Measurements from ENCODE around the gene NEDD1.

Gene NEDD1

GRCh38 chr12:96906849-96907670 lies at the start of gene NEDD1:
NEDD1 (plus strand) TSS chr12:96907257; CDS start chr12:96909760, 2,503 bp downstream.
- Mint-ChIP-seq H3K9me3 (no peaks in the 10 kb centered on the region), H3K4me3 (peak within 1 kb of the TSS; percentile 86), H3K27me3 (no peaks in the 10 kb centered on the region), H3K4me1 (peaks cover 43% of the 10 kb centered on the region), H3K27ac (peak within 1 kb of the TSS; percentile 91), H3K36me3 (peaks cover 11% of the 10 kb centered on the region)
- ATAC-seq = peak; percentile 96

- Mint-ChIP-seq H3K4me3 (no peak overlapping the region), H3K36me3 (no peaks in the 10 kb centered on the region), H3K4me1 (no peaks in the 10 kb centered on the region), H3K27me3 (peaks cover 7% of the 10 kb centered on the region), H3K27ac (no peak overlapping the region), H3K9me3 (peaks cover 13% of the 10 kb centered on the region)
- ATAC-seq = no peak
Observed at GRCh38 chr12:96858162-96858561, 48.9 kb upstream of the NEDD1 start.

- peaks cover 11% of the 10 kb centered on the region for H3K9me3 Mint-ChIP-seq
Observed at GRCh38 chr12:96861656-96862055, 45.4 kb upstream of the NEDD1 start.

GRCh38 chr12:96862326-96862725 lies 44.7 kb upstream of the NEDD1 start:
- H3K9me3 Mint-ChIP-seq = peaks cover 7% of the 10 kb centered on the region
- H3K27ac Mint-ChIP-seq = no peak overlapping the region
- peaks cover 21% of the 10 kb centered on the region for H3K27me3 Mint-ChIP-seq
- ATAC-seq = no peak
- peaks cover 7% of the 10 kb centered on the region for H3K4me1 Mint-ChIP-seq
- H3K4me3 Mint-ChIP-seq = no peak overlapping the region
- no peaks in the 10 kb centered on the region for H3K36me3 Mint-ChIP-seq

More at GRCh38 chr12:96861656-96862055, 45.4 kb upstream of the NEDD1 start:
- ATAC-seq = no peak
- Mint-ChIP-seq H3K36me3 (no peaks in the 10 kb centered on the region), H3K27ac (no peak overlapping the region), H3K27me3 (peaks cover 20% of the 10 kb centered on the region), H3K4me3 (no peak overlapping the region), H3K4me1 (peaks cover 7% of the 10 kb centered on the region)

- H3K27ac Mint-ChIP-seq = no peak overlapping the region
- no peak overlapping the region for H3K4me3 Mint-ChIP-seq
- H3K4me1 Mint-ChIP-seq = peaks cover 7% of the 10 kb centered on the region
- H3K9me3 Mint-ChIP-seq = no peaks in the 10 kb centered on the region
- peaks cover 37% of the 10 kb centered on the region for H3K27me3 Mint-ChIP-seq
- ATAC-seq = no peak
- no peaks in the 10 kb centered on the region for H3K36me3 Mint-ChIP-seq
Observed at GRCh38 chr12:96864335-96864734, 42.7 kb upstream of the NEDD1 start.

- no peak overlapping the region for H3K27ac Mint-ChIP-seq
- no peak overlapping the region for H3K4me3 Mint-ChIP-seq
- no peak for ATAC-seq
- peaks cover 7% of the 10 kb centered on the region for H3K4me1 Mint-ChIP-seq
- H3K9me3 Mint-ChIP-seq = peaks cover 4% of the 10 kb centered on the region
- peaks cover 37% of the 10 kb centered on the region for H3K27me3 Mint-ChIP-seq
- H3K36me3 Mint-ChIP-seq = no peaks in the 10 kb centered on the region
Observed at GRCh38 chr12:96866801-96867590, 40.1 kb upstream of the NEDD1 start.

GRCh38 chr12:96870946-96871345 lies 36.1 kb upstream of the NEDD1 start:
- H3K36me3 Mint-ChIP-seq = no peaks in the 10 kb centered on the region
- H3K4me1 Mint-ChIP-seq = no peaks in the 10 kb centered on the region
- H3K27ac Mint-ChIP-seq = no peak overlapping the region
- H3K4me3 Mint-ChIP-seq = no peak overlapping the region
- peaks cover 5% of the 10 kb centered on the region for H3K9me3 Mint-ChIP-seq
- no peak for ATAC-seq
- H3K27me3 Mint-ChIP-seq = peaks cover 29% of the 10 kb centered on the region

- H3K36me3 Mint-ChIP-seq = no peaks in the 10 kb centered on the region
- H3K27ac Mint-ChIP-seq = no peak overlapping the region
- ATAC-seq = no peak
- H3K9me3 Mint-ChIP-seq = peaks cover 5% of the 10 kb centered on the region
- H3K4me1 Mint-ChIP-seq = no peaks in the 10 kb centered on the region
- peaks cover 36% of the 10 kb centered on the region for H3K27me3 Mint-ChIP-seq
- no peak overlapping the region for H3K4me3 Mint-ChIP-seq
Observed at GRCh38 chr12:96872961-96873360, 34.1 kb upstream of the NEDD1 start.

- Mint-ChIP-seq H3K9me3 (peaks cover 5% of the 10 kb centered on the region), H3K4me1 (no peaks in the 10 kb centered on the region), H3K4me3 (no peak overlapping the region), H3K27ac (no peak overlapping the region), H3K27me3 (peaks cover 34% of the 10 kb centered on the region), H3K36me3 (no peaks in the 10 kb centered on the region)
- no peak for ATAC-seq
Observed at GRCh38 chr12:96874211-96874610, 32.8 kb upstream of the NEDD1 start.

- no peaks in the 10 kb centered on the region for H3K4me1 Mint-ChIP-seq
- no peak overlapping the region for H3K4me3 Mint-ChIP-seq
- no peaks in the 10 kb centered on the region for H3K36me3 Mint-ChIP-seq
- peaks cover 1% of the 10 kb centered on the region for H3K9me3 Mint-ChIP-seq
- no peak for ATAC-seq
- no peak overlapping the region for H3K27ac Mint-ChIP-seq
- peaks cover 34% of the 10 kb centered on the region for H3K27me3 Mint-ChIP-seq
Observed at GRCh38 chr12:96876966-96877365, 30.1 kb upstream of the NEDD1 start.

GRCh38 chr12:96878704-96879103 lies 28.4 kb upstream of the NEDD1 start:
- H3K4me1 Mint-ChIP-seq = no peaks in the 10 kb centered on the region
- no peak for ATAC-seq
- no peaks in the 10 kb centered on the region for H3K36me3 Mint-ChIP-seq
- H3K27ac Mint-ChIP-seq = no peak overlapping the region
- H3K9me3 Mint-ChIP-seq = no peaks in the 10 kb centered on the region
- peaks cover 34% of the 10 kb centered on the region for H3K27me3 Mint-ChIP-seq
- H3K4me3 Mint-ChIP-seq = no peak overlapping the region

GRCh38 chr12:96879301-96879700 lies 27.8 kb upstream of the NEDD1 start:
- Mint-ChIP-seq H3K27ac (no peak overlapping the region), H3K9me3 (no peaks in the 10 kb centered on the region), H3K4me1 (no peaks in the 10 kb centered on the region), H3K36me3 (no peaks in the 10 kb centered on the region), H3K4me3 (no peak overlapping the region), H3K27me3 (peaks cover 34% of the 10 kb centered on the region)
- ATAC-seq = peak; percentile 6

- Mint-ChIP-seq H3K4me1 (no peaks in the 10 kb centered on the region), H3K36me3 (no peaks in the 10 kb centered on the region), H3K27me3 (peaks cover 31% of the 10 kb centered on the region), H3K9me3 (no peaks in the 10 kb centered on the region), H3K4me3 (no peak overlapping the region), H3K27ac (no peak overlapping the region)
- no peak for ATAC-seq
Observed at GRCh38 chr12:96880220-96880619, 26.8 kb upstream of the NEDD1 start.

- Mint-ChIP-seq H3K4me3 (no peak overlapping the region), H3K36me3 (no peaks in the 10 kb centered on the region), H3K4me1 (no peaks in the 10 kb centered on the region), H3K27ac (no peak overlapping the region), H3K27me3 (peaks cover 27% of the 10 kb centered on the region), H3K9me3 (no peaks in the 10 kb centered on the region)
- ATAC-seq = no peak
Observed at GRCh38 chr12:96881608-96882007, 25.4 kb upstream of the NEDD1 start.

- H3K27me3 Mint-ChIP-seq = peaks cover 19% of the 10 kb centered on the region
- H3K4me1 Mint-ChIP-seq = no peaks in the 10 kb centered on the region
- H3K27ac Mint-ChIP-seq = no peak overlapping the region
- H3K36me3 Mint-ChIP-seq = no peaks in the 10 kb centered on the region
- no peaks in the 10 kb centered on the region for H3K9me3 Mint-ChIP-seq
- no peak for ATAC-seq
- no peak overlapping the region for H3K4me3 Mint-ChIP-seq
Observed at GRCh38 chr12:96882862-96883261, 24.2 kb upstream of the NEDD1 start.

- ATAC-seq = no peak
- Mint-ChIP-seq H3K9me3 (no peaks in the 10 kb centered on the region), H3K36me3 (no peaks in the 10 kb centered on the region), H3K27ac (no peak overlapping the region), H3K4me1 (no peaks in the 10 kb centered on the region), H3K4me3 (no peak overlapping the region), H3K27me3 (peaks cover 12% of the 10 kb centered on the region)
Observed at GRCh38 chr12:96883571-96883970, 23.5 kb upstream of the NEDD1 start.
